ENCODE results near the gene VAMP7. TPM values are rescaled to one million over a fixed set of nuclear protein-coding genes. Genes with fewer than 3 reads are reported as not detected.
A peak's percentile ranks its signal among the peaks of the same experiment; 100 is the strongest.

VAMP7 gene
- total RNA-seq (2011; cell fraction: chromatin; rRNA removed; ENCODE audit: low replicate concordance), result 14.6 and 23.0 TPM in 2 replicates
- total RNA-seq (2011; cell fraction: nucleolus; rRNA removed), result 9.2 and 11.8 TPM in 2 replicates
- 15.5 and 24.1 TPM in 2 replicates for total RNA-seq (2011; cell fraction: nucleoplasm; rRNA removed)
- total RNA-seq (2014; rRNA removed), result 42.0 and 42.6 TPM in 2 replicates
- 86.6 and 101 TPM in 2 replicates for total RNA-seq (2014; rRNA removed; fragmentation: Illumina TruSeq; extraction: Trizol)
- 71.7 and 77.8 TPM in 2 replicates for total RNA-seq (2015; rRNA removed; fragmentation: Illumina TruSeq; extraction: Trizol)
- 67.7 TPM in 2 replicates for total RNA-seq (2021)
- 90.4 and 100 TPM in 2 replicates for polyA plus RNA-seq (2011; rRNA removed)
- polyA plus RNA-seq (2011; cell fraction: cytosol; rRNA removed), result 20.3 and 49.1 TPM in 2 replicates
- polyA plus RNA-seq (2011; cell fraction: nucleus; rRNA removed), result 12.5 and 26.1 TPM in 2 replicates
- 59.6 and 81.3 TPM in 2 replicates for polyA plus RNA-seq (2012)
- 75.8 and 85.0 TPM in 2 replicates for polyA plus RNA-seq (2014; fragmentation: Illumina TruSeq; extraction: Trizol)
- 10 to 100 TPM; 38.4 to 57.2 TPM for polyA plus RNA-seq (2014; fragmentation: Nextera tagmentation; extraction: Ambion mirVana)
- polyA plus RNA-seq (2014; rRNA removed), result 46.2 and 52.6 TPM in 2 replicates
- 103 and 115 TPM in 2 replicates for polyA minus RNA-seq (2011; rRNA and poly(A)+ RNA removed)
- 33.4 and 35.4 TPM in 2 replicates for polyA minus RNA-seq (2011; cell fraction: cytosol; rRNA and poly(A)+ RNA removed)
- 18.0 and 30.4 TPM in 2 replicates for polyA minus RNA-seq (2011; cell fraction: nucleus; rRNA and poly(A)+ RNA removed)
- percentile 85 among the genes with signal in this experiment for Bru-seq, nascent RNA
- BruChase-seq, experiment 1, labeled RNA remaining after a 2-hour chase, result percentile 91 among the genes with signal in this experiment
- percentile 91 among the genes with signal in this experiment for BruChase-seq, experiment 2, labeled RNA remaining after a 6-hour chase
- long read RNA-seq, experiment 1, transcript VAMP7-202 (8 exons, 2,646 nt), result major isoform, 305 of 406 reads
- long read RNA-seq, experiment 1, transcript VAMP7-205 (8 exons, 742 nt), result minor isoform, 16 of 406 reads
- long read RNA-seq, experiment 1, transcript VAMP7-201 (7 exons, 2,496 nt), result minor isoform, 11 of 406 reads
- long read RNA-seq, experiment 1, transcript VAMP7-206 (7 exons, 696 nt), result minor isoform, 11 of 406 reads
- long read RNA-seq, experiment 1, partial matches to known transcripts, result 23 of 406 reads
- long read RNA-seq, experiment 1, other reads (novel, unspliced or antisense), result 36 of 406 reads
- long read RNA-seq, experiment 2, transcript VAMP7-202 (8 exons, 2,646 nt), result major isoform, 5 of 37 reads
- long read RNA-seq, experiment 2, partial matches to known transcripts, result 1 of 37 reads
- long read RNA-seq, experiment 2, other reads (novel, unspliced or antisense), result 30 of 37 reads
- long read RNA-seq, experiment 3, transcript VAMP7-201 (7 exons, 2,496 nt), result minor isoform, 6 of 109 reads
- long read RNA-seq, experiment 3, transcript VAMP7-202 (8 exons, 2,646 nt), result major isoform, 85 of 109 reads
- long read RNA-seq, experiment 3, partial matches to known transcripts, result 2 of 109 reads
- long read RNA-seq, experiment 3, other reads (novel, unspliced or antisense), result 12 of 109 reads

- intact Hi-C loops (cut with micrococcal nuclease) (no loop called here), in situ Hi-C loops (cut with MboI) (no loop called here)
- Histone ChIP-seq H3K27ac (ENCODE audit: extremely low read depth, low read depth, low read length) (peak within 1 kb of the TSS; percentile 97), H4K20me1 (replicated peaks; ENCODE audit: control insufficient read depth, insufficient read depth, low read length) (peaks cover 10% of the 10 kb centered on the region), H3K9me1 (ENCODE audit: control insufficient read depth, insufficient read depth, low read length) (no peaks in the 10 kb centered on the region), H2AFZ (ENCODE audit: low read depth, low read length) (peak within 1 kb of the TSS; percentile 96), H3K9ac (ENCODE audit: insufficient read depth in 1 of 2, low read depth in 2 of 2, low read length in 2 of 2) (peak within 1 kb of the TSS; percentile 93 to 96), H3K4me2 (ENCODE audit: insufficient read depth, low read length) (peak within 1 kb of the TSS; percentile 96), H3K9me3 (replicated peaks; ENCODE audit: control insufficient read depth, insufficient read depth, low read depth, low read length) (no peaks in the 10 kb centered on the region), H3K4me1 (replicated peaks in 1 of 2; ENCODE audit: control insufficient read depth in 2 of 2, insufficient read depth in 2 of 2, low read length in 2 of 2) (peaks cover 8 to 13% of the 10 kb centered on the region in 2 experiments; a peak in 4 of 5 replicates), H3K36me3 (ENCODE audit: control insufficient read depth, insufficient read depth, low read length) (peaks cover 27% of the 10 kb centered on the region; the same call in 1 of the 3 replicates), H3K4me3 (peak within 1 kb of the TSS; percentile 78), H3K79me2 (ENCODE audit: control insufficient read depth, insufficient read depth, low read length) (peaks cover 50% of the 10 kb centered on the region), H3K27me3 (ENCODE audit: control insufficient read depth in 2 of 2, insufficient read depth in 2 of 2, low read length in 2 of 2) (no peaks in the 10 kb centered on the region)
- under 1% methylated on average over 43 of the region's 48 CpGs for WGBS (ENCODE audit: insufficient coverage, low coverage, missing lambda C conversion rate)
- BruUV-seq (replicated peaks), result TSS peak; percentile 58
- CTCF ChIA-PET (ENCODE audit: low intra/inter-chr PET ratio), result no interaction called here
- ATAC-seq (peak; percentile 100), FAIRE-seq (peak; percentile 95), DNase-seq (ENCODE audit: extremely low read depth in 1 of 4, low spot score in 3 of 4) (peak; percentile 89 to 95 (median 89))
- POLR2A ChIA-PET, result no interaction called here
- TF ChIP-seq TFAP4 (CRISPR knock-in tag; IDR thresholded peaks at IDR 0.05; ENCODE audit: borderline replicate concordance) (peak; percentile 76; the same call in 1 of the 2 replicates), RFX1 (IDR thresholded peaks at IDR 0.05) (no peak), ERF (CRISPR knock-in tag; IDR thresholded peaks at IDR 0.05) (no peak), TFAM (CRISPR knock-in tag; conservative IDR thresholded peaks at IDR 0.05) (no peak), PHF8 (IDR thresholded peaks at IDR 0.05; ENCODE audit: borderline replicate concordance, low read length) (peak; percentile 88; the same call in 1 of the 2 replicates), SOX6 (IDR thresholded peaks at IDR 0.05) (0 out of 2 replicates have a peak, but pooled peaks have one; percentile 21), MEF2D (tag; conservative IDR thresholded peaks at IDR 0.05; ENCODE audit: low read depth) (no peak), FOXJ2 (tag; IDR thresholded peaks at IDR 0.05) (0 out of 2 replicates have a peak, but pooled peaks have one; percentile 46)
- TF ChIP-seq, protein P1, sequence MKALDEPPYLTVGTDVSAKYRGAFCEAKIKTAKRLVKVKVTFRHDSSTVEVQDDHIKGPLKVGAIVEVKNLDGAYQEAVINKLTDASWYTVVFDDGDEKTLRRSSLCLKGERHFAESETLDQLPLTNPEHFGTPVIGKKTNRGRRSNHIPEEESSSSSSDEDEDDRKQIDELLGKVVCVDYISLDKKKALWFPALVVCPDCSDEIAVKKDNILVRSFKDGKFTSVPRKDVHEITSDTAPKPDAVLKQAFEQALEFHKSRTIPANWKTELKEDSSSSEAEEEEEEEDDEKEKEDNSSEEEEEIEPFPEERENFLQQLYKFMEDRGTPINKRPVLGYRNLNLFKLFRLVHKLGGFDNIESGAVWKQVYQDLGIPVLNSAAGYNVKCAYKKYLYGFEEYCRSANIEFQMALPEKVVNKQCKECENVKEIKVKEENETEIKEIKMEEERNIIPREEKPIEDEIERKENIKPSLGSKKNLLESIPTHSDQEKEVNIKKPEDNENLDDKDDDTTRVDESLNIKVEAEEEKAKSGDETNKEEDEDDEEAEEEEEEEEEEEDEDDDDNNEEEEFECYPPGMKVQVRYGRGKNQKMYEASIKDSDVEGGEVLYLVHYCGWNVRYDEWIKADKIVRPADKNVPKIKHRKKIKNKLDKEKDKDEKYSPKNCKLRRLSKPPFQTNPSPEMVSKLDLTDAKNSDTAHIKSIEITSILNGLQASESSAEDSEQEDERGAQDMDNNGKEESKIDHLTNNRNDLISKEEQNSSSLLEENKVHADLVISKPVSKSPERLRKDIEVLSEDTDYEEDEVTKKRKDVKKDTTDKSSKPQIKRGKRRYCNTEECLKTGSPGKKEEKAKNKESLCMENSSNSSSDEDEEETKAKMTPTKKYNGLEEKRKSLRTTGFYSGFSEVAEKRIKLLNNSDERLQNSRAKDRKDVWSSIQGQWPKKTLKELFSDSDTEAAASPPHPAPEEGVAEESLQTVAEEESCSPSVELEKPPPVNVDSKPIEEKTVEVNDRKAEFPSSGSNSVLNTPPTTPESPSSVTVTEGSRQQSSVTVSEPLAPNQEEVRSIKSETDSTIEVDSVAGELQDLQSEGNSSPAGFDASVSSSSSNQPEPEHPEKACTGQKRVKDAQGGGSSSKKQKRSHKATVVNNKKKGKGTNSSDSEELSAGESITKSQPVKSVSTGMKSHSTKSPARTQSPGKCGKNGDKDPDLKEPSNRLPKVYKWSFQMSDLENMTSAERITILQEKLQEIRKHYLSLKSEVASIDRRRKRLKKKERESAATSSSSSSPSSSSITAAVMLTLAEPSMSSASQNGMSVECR (CRISPR knock-in tag; IDR thresholded peaks at IDR 0.05), result peak; percentile 83
These were observed at the start of gene VAMP7 for GRCh38 chrX:155881158-155881993. Gene VAMP7 (plus strand): TSS chrX:155881345. CDS start chrX:155889467, 8,122 bp downstream.
